HG02763 (cell line): ENCODE measurements around the gene LZTR1.

ENCODE experiments used
- ATAC-seq: cut with Tn5 transposase; IDR thresholded peaks from one replicate; pipeline ENCODE4 v1.9.1; 2021; ENCODE audit warnings: mild to moderate bottlenecking, moderate library complexity; ENCODE audit not compliant: unreplicated experiment

The LZTR1 gene

DNA sequence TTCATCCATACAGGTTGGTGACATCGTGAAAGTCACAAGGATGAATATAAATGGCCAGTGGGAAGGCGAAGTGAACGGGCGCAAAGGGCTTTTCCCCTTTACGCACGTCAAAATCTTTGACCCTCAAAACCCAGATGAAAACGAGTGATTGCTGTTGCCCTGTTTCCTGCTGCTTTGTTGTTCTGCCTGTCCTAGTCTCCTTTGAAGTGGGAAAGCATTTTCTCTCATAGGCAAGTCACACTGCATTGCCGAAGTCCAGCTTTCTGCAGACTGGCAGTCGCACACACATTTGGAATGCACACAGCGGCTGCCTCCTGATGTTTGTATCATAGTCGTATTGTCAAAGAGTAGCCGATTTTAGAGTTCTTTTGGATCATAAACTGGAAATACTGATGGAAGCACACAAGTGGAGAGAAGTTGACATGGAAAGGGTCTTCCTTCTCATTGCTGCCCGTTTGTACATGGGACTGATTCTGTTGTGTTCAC, 32.4 kb upstream of the LZTR1 start:
- no peak for ATAC-seq

DNA sequence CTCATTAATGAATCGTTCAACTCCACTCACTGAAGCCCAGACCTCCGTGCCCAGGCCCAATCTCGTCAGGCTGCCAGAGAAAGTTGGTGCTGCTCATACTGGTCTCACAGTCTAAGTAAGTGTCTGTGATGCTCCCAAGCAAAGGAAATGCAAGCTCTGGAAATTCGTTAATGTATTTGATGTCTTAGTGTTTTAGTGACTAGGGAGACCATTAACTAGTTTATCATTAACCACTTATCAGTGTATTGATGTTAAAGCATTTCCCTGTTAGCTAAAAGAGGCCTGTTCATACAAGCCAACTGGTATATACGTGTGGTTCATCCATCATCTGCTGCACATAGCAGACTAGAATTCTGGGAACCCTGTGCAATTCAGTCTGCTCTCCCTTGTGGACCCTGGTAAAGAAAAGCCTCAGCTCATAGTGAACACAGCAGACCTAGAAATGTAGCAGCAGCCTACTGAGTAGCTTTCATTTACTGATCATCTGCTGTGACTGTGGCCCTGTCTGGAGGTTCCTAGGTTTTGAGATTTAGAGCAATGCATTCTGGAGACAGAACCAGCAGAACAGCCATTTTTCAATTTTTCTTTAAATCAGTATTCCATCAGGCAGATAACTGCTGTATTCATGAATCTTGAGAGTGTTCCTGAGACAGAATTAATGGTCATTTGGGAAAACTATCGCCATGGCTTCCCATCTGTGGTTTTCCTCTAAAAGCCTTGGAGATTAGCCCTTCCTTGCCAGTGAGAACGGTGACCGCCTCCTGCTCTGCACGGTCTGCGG, 30.8 kb upstream of the LZTR1 start:
- ATAC-seq = no peak

DNA sequence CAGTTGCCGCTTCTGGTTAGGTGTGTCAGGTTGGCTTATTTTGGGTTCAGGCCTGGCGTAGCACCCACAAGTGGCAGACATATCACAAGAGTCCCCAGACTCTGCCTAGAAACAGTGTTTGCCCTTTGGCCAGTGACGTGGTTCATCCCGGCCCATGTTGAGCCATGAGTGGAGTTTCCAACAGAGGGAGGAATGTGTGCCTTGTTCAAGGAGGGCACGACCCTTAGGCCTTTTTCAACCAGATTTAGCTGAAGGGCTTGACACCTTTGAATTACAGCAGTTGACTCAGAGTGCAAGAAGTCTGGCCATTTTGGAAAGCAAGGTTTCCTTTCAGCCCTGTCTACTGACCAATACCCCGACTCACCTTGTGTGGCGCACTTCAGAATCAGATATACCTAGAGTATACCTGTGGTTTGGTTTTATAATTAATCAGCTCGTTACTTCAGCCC, 30.1 kb upstream of the LZTR1 start:
- ATAC-seq = no peak

DNA sequence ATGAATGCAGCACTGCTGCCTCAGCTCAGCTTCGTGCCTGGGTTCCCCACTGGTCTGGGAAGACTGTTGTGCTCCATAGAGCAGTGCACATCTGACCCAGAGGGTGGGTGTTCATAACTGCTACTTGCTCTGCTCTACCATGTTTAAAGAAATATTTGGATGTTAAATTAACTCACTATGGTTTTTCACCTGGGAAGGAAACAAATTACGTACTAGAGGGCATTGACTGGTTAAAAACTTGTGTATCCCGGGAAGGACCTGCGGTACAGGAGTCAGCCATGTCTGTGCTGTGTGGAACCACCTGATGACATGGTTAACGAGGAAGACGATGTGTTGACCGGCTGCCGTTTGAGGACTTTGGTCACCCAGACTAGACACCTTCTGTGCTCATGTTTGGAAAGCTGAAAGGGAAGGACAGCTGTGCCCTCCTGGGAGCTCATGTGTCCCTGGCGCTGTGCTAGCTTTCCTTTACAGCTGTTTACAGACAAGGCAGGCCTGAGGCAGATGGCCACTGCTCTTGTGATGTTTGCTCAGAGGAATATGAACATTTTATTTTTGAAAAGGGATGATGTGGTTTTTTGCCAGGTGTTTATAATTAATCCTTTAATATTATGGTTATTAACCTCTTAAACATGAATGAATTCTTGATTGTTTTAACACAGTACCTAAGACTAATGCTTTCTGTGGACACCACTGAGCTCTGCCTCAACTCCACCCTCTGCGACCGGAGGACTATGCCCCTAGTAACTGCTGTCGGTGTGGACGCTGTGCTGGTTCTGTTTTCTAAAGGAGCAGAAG, 29.4 kb upstream of the LZTR1 start:
- ATAC-seq = no peak

DNA sequence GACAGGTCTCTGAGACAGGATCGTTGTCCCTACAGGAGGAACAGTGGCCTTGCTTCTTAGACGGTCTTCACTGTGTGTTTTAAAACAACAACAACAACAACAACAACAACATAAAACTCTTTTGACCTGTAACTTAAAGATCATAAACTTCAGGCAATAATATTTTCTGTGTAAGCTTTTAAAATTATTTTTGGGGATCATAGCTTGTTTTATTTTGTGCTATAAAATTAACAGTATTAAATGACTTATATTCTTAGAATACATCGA, 28.8 kb upstream of the LZTR1 start:
- no peak for ATAC-seq

DNA sequence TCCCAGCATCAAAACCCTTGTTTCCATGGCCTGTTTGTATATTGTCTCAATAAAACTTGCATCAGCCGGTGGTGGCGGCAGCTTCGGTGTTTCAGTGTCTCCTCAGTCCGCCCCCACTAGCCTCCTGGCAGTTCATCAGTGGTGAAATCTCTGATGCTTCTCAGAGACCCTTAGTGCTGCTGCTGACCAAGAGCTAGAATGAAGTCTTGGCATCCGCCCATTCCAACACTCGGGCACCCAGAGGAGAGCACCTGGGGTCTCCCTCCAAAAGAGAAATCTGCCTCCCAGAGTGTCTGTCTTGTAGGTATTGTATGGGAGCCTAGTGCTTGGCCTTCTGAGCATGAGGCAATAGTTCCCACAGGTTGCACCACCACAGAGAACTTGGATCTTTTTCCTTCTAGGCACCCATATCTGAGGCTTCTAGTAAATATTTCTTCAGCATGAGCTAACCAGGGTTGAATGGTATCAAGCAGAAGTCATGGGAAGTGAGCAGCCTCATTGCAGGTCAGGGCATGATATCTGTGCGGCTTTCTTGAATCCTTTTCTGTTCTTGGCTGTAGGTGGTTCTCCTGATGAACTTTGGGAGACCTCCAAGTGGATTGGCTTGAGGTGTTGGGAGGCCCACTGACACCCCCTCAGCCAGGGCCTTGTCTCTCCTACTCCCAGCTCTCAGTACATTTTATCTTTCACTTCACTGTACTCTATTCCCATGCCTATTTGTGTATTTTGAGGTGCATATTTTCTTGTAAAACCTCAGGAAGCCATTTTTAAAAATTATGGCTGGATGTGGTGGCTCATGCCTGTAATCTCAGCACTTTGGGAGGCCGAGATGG, 28.2 kb upstream of the LZTR1 start:
- no peak for ATAC-seq

DNA sequence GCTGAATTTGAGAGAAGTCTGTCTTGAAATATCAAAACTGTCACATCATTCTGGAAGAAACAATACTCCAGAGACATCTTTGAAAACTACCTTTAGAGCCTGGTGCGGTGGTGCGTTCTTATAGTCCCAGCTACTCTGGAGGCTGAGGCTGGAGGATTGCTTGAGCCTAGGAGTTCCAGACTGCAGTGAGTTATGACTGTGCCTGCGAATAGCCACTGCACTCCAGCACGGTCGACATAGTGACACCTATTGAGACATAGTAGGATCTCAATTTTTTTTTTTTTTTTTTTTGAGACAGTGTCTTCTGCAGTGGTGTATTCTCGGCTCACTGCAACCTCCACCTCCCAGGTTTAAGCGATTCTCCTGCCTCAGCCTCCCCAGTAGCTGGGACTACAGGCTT, 26.5 kb upstream of the LZTR1 start:
- no peak for ATAC-seq

DNA sequence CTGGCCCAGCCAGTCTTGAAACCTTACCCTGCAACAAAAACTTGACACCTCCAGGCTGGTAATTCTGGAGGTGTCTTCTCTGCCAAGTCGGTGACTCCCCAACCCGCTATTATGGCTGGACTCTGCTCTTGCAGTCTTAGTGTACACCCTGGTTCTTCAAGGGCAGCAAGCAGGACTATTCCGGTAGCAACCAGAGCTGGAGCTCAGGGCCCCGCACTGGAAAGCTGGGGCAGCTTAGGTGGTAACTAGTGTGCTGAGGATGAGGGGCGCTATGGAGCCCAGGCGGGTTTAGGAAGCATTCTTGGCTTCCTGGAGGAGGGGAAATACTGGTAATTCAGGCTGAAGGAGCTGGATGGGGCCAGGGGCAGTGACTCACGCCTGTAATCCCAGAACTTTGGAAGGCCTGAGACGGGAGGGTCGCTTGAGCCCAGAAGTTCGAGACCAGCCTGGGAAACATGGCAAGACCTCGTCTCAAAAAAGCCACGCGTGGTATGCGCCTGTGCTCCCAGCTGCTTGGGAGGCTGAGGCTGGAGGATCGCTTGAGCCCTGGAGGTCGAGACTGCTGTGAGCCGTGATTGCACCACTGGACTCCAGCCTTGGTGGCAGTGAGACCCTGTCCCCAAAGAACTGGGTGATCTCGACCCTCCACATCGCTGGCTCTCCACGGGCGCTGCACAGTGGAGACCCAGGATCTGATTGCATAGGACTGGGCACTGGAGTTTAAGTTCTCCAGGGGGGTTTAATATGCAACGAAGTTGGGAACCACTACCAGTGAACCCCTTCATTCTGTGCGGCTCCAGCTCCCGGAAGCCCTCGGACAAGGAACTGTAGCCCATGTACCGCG, 25.6 kb upstream of the LZTR1 start:
- ATAC-seq = no peak

DNA sequence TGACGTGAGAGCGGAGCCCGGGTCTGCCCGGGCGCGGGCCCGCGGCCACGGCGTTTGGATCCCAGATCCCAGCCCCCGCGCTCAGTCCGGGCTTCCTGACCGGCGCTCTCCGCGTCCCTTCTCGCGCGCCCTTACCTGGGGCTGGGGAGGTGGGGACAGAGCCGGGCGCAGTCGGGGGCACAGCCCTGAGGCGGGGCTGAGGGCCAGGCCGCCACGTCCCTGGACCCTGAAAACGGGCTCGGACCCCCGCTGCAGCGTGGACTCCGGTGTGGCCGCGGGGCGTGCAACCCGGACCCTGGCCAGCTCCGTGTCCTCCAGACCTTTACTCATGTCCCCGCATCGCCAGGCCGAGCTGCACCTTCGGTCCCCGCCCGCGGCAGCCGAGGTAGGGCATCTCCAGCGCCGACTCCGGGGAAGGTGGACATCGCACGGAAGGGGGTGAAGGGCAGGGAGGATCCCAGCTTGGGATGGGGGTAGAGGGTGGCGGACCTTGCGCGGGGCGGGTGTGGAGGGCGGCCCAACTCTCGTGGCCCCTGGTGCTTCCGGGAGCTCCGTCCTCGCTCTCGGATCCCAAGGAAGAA, 24.9 kb upstream of the LZTR1 start:
- ATAC-seq = no peak

DNA sequence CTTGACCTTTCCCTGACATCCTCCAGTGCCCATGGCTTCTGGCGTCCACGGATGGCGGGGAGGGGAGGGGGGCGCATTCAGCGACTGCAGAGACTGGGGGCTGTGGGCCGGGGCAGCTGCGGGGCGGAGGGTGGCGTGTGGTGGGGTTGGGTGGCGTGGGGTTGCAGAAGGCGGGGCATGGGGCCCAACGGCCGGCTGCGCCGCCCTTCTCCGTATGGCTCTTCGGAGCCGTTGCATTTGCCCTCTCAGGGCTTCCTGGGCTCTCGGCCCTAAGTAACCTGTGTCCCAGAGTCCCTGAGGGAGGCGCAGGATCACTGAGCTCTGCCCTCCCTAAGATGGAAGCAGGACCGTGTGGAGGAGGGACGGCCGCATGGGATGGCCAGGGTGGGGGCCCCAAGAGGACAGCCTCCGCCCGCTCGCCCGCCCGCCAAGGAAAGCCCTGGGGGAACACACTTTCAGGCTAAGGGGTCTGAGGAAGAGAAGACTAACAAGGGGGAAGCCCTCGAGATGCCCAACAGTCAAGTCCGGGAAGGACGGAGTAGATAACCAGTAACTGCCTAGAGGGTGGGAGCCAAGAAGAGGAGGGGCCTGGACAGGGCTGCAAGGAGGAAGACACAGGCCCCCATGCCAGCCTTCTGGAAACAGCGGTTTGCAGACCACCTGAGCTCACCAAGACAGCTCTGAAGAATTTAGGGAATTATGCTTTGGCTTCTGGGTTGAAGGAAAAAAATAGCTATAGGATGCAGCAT, 24.2 kb upstream of the LZTR1 start:
- no peak for ATAC-seq

DNA sequence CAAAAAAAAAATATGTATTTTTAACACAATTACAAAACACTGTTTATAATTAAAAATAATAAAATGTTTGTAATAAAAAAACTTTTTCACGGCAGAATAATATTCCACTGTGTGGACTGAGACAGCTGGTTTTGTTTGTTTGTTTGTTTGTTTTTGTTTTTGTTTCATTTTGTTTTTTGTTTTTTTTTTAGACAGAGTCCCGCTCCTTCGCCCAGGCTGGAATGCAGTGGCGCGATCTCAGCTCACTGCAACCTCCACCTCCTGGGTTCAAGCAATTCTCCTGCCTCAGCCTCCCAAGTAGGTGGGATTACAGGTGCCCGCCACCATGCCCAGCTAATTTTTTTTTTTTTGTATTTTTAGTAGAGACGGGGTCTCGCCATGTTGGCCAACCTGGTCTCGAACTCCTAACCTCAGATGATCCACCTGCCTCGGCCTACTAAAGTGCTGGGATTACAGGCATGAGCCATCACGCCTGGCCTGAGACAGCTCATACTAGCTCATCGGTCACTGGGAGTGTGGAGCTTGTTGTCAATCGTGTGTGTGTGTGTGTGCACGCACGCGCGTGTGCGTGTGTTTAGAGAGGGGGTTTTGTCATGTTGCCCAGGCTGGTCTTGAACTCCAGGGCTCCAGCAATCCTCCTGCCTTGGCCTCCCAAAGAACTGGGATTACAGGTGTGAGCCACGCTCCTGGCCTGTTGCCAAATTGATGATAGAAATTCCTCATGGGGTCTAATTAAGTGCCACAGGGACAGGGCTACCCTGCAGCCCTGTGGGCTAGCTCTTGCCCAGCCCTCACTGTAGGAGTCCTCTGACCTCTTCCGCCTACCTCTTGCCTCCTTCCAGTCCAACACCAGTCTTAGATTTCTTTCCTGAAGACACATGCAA, 22.3 kb upstream of the LZTR1 start:
- ATAC-seq = no peak

DNA sequence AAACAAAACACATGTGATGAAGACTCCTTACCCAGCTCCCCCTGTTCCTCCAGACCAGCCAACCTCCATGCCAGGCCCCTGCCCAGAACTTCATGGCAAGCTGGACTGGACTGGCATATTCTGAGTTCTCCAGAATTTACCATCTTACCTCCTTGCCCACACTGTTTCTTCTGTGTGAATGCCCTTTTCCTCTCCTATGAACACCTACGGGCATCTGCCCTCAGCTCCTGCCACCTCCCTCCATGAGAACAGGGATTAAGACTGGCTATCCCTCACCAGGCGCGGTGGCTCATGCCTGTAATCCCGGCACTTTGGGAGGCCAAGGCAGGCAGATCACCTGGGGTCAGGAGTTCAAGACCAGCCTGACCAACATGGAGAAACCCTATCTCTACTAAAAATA, 21.5 kb upstream of the LZTR1 start:
- no peak for ATAC-seq

DNA sequence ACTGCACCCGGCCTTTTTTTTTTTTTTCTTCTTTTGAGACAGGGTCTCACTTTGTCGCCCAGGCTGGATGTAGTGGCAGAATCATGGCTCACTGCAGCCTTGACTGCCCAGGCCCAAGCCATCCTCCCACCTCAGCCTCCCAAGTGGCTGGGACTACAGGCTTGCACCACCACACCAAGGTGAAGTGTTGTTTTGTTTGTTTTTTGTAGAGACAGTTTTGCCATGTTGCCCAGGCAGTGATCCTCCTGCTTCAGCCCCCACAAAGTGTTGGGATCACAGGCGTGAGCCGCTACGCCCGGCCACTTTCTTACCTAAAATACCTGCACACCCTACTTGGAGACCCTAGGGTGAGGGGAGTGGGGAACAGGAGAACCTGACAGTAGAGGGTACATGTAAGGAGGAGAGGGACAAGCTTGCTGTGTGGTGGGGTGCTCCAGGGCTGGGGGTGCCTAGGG, 19.6 kb upstream of the LZTR1 start:
- ATAC-seq = no peak

DNA sequence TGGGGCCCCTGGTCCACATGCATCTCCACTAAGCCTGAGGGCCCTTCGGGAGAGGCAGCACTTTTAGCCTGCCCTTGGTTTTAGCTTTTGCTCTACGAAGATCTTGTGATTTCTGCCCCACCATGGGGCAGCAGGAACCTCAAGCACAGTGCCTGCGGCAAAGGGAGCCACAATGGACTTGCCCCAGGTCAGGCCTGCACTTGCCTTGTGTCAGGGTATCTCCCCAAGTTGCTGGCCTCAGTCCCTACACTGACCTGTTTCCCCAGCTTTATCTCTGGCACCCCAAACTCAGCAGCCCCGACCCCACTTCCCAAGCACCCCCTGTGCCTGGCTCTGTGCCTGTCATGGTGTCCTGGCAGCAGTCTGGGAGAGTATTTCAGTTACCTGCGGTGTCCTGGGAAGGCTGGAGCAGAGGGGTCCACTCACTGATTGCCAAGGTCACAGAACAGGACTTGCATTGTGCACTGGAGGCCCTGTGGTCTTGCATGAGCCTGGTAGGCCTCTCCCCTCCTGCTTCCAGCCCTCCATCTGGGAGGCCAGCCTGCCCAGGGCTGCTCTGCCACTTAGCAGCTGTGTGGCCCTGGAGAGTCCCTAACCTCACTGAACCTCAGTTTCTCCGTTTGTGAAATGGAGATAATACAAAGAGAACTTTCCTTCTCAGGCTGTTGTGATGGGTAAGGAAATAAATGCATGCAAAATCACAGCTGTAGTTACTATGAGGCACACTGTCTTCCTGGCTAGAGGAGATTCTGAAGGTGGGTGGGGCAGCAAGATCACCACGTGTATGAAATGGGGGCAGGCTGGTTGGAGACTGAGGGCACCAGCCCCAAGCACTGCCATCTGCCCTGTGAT, 18.7 kb upstream of the LZTR1 start:
- ATAC-seq = no peak

DNA sequence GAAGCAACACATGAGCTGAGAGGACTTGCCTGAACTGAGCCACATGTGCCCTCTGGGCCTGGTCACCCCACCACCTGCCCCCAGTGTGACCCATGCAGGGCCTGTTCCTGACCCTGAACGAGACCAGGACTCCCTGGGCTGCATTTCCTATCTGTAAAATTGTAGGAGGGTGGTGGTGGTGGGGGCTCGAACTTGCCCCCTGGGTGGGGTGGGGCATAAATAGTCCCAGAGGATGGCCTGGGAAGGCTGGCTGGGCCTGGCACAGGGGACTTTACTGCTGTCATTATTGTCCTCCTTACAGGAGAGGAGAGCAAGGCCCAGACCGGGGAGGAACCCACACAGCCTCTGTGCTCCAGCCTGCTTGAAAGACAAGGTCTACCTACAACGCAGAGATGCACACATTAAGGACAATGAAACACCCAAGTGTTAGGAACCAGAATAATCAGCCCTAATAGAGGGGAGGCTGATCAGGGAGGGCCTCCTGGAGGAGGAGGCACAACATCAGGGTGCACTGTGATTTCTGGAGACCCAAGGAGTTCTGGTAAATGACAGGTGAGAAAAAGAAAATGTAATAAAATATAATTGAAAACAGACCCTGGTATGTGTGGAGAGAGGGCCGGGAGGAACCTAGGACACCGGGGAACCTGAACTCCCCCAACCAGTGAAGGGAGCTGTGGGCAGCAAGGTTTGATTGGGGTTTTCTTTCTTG, 17.9 kb upstream of the LZTR1 start:
- no peak for ATAC-seq

DNA sequence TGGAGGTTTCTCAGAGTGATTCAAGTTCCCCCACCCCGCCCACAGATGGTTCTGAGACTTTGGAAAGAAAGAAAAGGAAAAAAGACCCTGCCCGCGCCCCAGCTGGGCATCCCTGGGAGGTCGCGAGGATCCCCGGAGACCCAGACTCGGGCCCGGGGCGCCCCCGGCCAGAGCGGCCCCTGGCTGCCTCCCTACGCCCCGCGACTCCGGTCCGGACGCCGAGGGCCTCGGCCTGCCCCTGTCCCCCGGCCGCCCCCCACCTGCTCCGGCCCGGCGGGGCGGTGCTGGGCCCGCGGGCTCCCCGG, 17.3 kb upstream of the LZTR1 start:
- ATAC-seq = no peak
